NCI-H1436 treated with DMSO at 0.1 percent for 48 hours (cell line): ENCODE data around the gene TTC28.

Experiments used
- DNase-seq: peaks from one replicate; lab custom pipeline; 2025; lab: John Stamatoyannopoulos, UW

TTC28 gene

DNA sequence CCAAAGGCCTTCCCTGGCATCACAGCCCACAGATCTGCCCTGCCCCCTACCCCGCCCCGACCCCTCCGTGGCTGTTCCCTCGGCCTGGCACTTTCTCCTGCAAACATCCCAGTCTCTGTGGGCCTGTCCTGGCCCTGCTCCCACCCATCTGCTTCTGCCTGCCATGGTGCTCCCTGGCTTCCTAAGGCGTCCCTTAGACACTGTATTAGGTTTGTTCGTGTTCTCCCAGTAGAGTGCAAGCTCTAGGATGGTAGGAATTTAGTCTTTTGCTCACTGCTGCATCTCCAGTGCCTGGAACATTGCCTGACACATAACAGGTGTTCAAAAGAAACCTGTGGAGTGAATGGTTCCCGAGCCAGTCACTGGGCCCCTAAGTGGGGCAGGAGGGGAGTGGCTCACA lies 690.9 kb downstream of the TTC28 start:
- no peak for DNase-seq

DNA sequence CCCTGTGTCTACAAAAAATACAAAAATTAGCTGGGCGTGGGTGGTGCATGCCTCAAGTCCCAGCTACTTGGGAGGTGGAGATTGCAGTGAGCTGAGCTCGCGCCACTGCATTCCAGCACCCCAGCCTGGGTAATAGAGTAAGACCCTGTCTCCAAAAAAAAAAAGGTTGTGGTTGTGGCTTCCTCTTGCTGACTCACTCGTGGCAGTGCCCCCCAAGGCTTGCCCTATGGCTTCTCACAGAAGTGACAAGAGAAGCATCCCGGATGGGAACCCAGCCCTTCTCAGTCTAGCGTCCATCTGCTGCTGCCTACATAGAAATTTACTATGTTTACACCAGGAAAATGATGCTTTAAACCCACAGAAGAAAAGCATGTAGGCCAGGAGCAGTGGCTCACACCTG lies 692.1 kb downstream of the TTC28 start:
- DNase-seq: no peak

DNA sequence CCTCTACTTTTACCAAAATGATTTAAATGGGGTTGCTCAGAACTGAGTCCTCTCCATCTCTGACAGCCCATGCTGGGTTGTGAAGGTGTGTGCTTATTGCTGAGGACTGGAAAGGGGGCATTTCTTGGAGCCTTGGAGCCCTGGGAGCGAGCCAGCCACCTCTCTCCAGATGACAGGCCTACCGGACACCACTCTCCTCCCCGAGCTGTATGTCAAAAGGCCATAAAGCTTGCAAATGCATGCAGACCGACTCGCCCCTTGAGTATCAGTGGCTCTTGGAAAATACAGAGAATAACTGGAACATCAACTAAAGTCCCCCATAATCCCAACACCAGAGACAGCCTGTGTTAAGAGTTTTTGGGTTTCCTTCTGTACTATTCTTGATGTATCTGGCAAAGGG lies 692.7 kb downstream of the TTC28 start:
- DNase-seq: no peak

- no peak for DNase-seq
These were observed 693.2 kb downstream of the TTC28 start for GRCh38 chr22:27986459-27986858.

GRCh38 chr22:27985323-27986275 lies 694.0 kb downstream of the TTC28 start:
- DNase-seq: no peak

- DNase-seq: no peak
These were observed 694.9 kb downstream of the TTC28 start for GRCh38 chr22:27984723-27985122.

DNA sequence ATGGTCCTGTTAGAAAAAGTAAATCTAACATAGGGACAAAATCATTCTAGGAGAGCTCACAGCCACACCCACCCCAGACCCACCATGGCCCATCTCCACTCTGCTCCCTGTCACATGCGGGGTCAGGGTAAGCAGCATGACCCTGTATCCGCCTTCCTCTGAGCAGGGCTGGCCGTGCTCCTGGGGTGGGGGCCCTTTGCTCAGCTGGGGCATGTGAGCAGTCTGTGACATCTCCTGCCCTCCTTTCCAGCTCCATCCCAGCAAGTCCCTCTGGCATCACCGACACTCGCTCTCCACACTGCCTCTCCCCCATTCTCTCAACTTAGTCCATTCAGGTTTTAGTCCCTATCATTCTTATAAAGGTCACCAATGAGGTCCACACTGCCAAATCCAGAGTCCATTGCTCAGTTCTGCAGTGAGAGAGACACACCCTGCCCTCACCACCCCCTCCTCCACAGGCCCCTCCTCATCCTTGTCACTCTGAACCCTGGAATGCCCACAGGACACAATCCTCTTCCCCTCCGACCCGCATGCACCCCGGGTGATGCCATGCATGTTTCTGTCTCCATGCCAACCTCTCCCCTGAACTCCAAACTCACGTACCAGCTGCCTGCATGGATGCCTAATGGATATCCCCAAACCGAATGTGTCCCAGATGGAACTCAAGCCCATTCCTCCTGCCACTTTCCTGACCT lies 695.5 kb downstream of the TTC28 start:
- no peak for DNase-seq

DNA sequence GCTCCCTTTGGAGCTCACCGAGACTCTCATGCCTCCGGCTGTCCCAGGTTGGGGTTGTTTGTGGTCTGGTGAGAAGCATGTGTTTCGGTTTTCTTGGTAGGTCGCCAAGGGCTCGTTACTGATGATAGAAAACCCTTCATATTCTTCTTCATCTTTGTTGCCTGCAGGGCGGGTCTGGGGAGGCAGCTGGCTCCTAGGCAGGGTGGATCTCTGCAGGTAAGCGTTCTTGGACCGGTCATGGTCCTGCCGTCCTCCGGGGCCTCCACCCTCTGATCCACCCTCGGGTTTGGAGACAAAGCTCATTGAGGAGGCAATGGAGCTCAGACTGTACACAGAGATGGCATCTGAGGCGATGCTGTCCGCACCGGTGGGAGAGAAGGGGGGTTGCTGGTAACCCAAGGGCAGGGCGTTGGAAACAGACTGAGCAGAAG lies 696.3 kb downstream of the TTC28 start:
- no peak for DNase-seq

GRCh38 chr22:27982630-27983180 lies 696.9 kb downstream of the TTC28 start:
- DNase-seq: no peak

DNA sequence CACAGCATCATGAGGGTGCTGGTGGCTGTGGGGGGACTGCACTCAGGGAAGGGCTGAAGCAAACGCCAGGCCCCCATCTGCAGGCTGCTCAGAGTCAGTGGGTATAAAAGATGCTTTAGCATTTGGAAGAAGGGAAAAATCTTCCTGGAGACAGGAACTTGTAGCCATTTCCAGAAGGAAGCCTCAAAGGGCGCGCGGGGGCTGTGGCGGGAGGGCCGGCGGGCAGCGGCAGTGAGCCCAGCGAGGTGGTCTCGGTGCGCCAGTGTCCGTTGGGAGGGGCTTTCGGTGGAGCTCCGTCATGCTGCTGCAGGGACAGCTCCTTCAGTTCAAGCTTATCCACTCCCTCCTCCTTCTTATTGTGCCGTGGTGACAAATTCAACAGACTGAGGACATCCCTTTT lies 697.5 kb downstream of the TTC28 start:
- DNase-seq: no peak

DNA sequence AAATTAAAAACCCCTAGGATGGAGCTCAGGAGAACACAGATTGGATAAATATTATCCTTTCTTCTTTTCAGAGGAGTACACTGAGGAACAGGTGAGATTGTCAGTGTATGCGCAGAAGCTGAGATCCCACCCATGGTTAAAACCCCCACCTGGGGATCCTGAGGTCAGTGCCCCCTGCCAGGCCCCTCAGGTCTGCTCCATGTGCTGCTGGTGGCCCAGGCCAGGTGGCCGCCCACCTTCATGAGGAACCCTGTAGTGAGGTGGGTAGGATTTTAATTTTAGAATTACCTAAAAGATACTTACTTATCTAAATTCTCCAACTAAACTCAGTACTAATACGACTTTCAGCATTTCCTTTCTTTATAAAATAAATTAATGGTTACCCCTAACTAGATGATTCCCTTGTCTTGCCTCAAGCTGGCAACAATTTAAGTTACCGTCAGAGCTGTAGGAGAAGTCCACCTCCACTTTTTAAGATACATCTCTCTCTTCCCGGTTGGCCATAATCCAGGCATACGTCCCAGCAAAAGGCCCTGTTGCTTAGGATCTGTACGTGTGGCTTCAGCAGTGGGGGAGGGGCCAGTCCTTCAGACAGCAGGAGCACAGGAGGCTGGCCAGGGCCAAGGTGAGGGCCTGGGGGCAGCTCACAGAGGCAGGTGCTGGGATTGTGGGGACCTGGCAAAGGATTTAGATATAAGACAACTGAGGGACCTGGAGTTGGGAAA lies 699.1 kb downstream of the TTC28 start:
- DNase-seq: no peak

DNA sequence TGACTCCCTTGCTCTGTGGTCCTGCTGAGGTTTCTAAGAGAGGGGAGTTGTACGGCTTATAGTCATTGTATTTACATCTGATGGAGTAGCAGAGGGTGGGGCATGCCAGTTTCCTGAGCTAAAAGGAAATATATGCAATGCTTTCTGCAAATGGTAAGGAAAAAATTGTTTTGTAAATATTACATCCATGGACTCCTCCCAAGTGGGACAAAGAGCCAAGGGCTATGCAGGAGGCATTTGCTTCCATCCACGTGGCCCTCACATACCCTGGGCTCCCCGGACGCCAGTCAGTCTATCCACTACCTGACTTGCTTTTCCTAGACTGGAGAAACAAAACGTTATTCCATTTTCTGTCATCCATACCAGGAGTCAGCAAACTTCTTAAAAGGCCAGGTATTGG lies 700.8 kb downstream of the TTC28 start:
- DNase-seq: no peak

- no peak for DNase-seq
These were observed 701.3 kb downstream of the TTC28 start for GRCh38 chr22:27978317-27978716.

GRCh38 chr22:27976586-27976985 lies 703.1 kb downstream of the TTC28 start:
- no peak for DNase-seq

DNA sequence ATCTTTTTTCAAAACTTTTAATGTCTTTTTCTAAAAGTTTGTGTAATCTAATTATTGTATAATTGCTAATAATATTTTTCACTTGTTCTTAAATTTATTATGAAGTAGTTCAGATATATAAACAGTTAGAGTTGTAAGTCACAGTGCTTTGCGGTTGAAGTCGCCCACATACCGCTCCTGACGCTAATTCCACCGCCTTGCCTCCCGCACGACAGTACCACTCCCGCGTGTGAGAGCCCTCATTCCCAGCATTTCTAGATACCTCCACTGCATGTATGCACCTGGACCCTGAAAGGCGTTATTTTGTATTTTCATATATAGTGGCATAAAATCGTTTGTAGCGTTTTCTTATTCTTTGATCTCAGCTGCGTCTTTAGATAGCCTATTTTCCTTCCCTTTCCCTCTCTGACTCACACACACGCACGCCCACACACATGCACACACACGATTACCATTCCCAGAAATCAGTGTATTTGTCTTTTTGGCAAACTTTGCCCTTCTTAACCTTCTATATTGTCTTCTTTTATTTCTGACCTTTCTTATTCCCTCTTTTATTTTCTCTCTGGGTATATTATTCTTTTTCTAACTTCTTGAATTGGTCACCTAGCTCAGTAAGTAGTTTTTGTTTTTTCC lies 704.1 kb downstream of the TTC28 start:
- DNase-seq: no peak

DNA sequence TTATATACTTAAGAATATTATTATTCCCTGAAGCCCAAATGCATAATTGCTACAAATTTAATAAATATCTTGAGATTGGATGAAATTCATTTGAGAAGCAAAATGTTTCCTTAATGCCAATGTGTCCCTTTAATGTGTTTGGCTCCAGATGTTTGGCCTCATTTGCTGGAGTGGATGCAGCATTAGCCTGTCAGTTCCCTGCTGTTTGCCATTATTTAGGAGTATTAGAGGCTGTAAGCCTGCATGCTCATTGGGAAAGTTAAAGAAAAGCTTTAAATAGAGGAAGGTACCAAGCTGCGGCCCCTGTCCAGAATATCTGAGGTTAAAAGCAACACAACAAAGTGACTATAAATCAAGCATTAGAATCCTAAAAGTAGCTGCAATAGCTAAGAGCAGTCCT lies 705.8 kb downstream of the TTC28 start:
- no peak for DNase-seq

GRCh38 chr22:27972732-27973698 lies 706.6 kb downstream of the TTC28 start:
- no peak for DNase-seq

GRCh38 chr22:27971926-27972325 lies 707.7 kb downstream of the TTC28 start:
- DNase-seq: no peak

GRCh38 chr22:27970596-27971220 lies 708.9 kb downstream of the TTC28 start:
- no peak for DNase-seq
